Muscle of back (tissue), 11 donors: ENCODE results near the gene KRTAP4-1. TPM values are rescaled to one million over a fixed set of nuclear protein-coding genes. Genes with fewer than 3 reads are reported as not detected.
A peak's percentile ranks its signal among the peaks of the same experiment; 100 is the strongest.
"Not testable (repeated sequence)": the region's sequence is repeated elsewhere in the genome, so short reads cannot be mapped to it uniquely, and the experiment has no call there.

ENCODE experiments used
- DNase-seq, 3 donors: peaks; one replicate each; pipeline versions ENCODE4 v3.0.0 to v3.0.0-alpha.2; 2013
- polyA plus RNA-seq, 10 donors: library from polyadenylated mRNA; unstranded; fragments of 120-200 nt; gene quantifications; one replicate each; pipeline ENCODE4 v1.2.1, GENCODE V29; 2013; ENCODE audit not compliant: insufficient read length in 10 of 10

Gene KRTAP4-1
- polyA plus RNA-seq, 10 donors = not detected

- no peak for DNase-seq
Observed at GRCh38 chr17:41176744-41177387, 7.8 kb downstream of the KRTAP4-1 start.

- no peak for DNase-seq
Observed at GRCh38 chr17:41171886-41172285, 12.8 kb downstream of the KRTAP4-1 start.

GRCh38 chr17:41168121-41168520 is 16.6 kb downstream of the KRTAP4-1 start, which contains the start of gene KRTAP4-3:
Gene KRTAP4-3 (minus strand): TSS chr17:41168221. CDS start chr17:41168172, 49 bp downstream.
- no peak for DNase-seq

GRCh38 chr17:41167561-41167960 is 17.1 kb downstream of the KRTAP4-1 start:
- DNase-seq = no peak

- DNase-seq = no peak
Observed at GRCh38 chr17:41163828-41164227, 20.9 kb downstream of the KRTAP4-1 start.

- no peak for DNase-seq
Observed at GRCh38 chr17:41160648-41161047, 24.1 kb downstream of the KRTAP4-1 start, which contains the start of gene KRTAP4-4. Gene KRTAP4-4 (minus strand): TSS chr17:41160748. CDS start chr17:41160691, 57 bp downstream.

GRCh38 chr17:41160190-41160589 is 24.5 kb downstream of the KRTAP4-1 start:
- DNase-seq = not testable (repeated sequence)

GRCh38 chr17:41153856-41154255 is 30.9 kb downstream of the KRTAP4-1 start:
- peak in 1 of 3 donors; percentile 11 for DNase-seq

- no peak for DNase-seq
Observed at GRCh38 chr17:41151525-41151924, 33.2 kb downstream of the KRTAP4-1 start.

GRCh38 chr17:41150026-41150425 is 34.7 kb downstream of the KRTAP4-1 start:
- no peak for DNase-seq

- no peak for DNase-seq
Observed at GRCh38 chr17:41149652-41149985, 35.1 kb downstream of the KRTAP4-1 start, which contains the start of gene KRTAP4-5. Gene KRTAP4-5 (minus strand): TSS chr17:41149825. CDS start chr17:41149767, 58 bp downstream.

- not testable (repeated sequence) for DNase-seq
Observed at GRCh38 chr17:41148971-41149651, 35.6 kb downstream of the KRTAP4-1 start.

GRCh38 chr17:41147531-41148204 is 37.0 kb downstream of the KRTAP4-1 start:
- DNase-seq = no peak

GRCh38 chr17:41145261-41145660 is 39.5 kb downstream of the KRTAP4-1 start:
- no peak for DNase-seq

GRCh38 chr17:41144846-41145245 is 39.9 kb downstream of the KRTAP4-1 start:
- no peak for DNase-seq

- no peak for DNase-seq
Observed at GRCh38 chr17:41141361-41141760, 43.4 kb downstream of the KRTAP4-1 start.

GRCh38 chr17:41140360-41141131 is 44.2 kb downstream of the KRTAP4-1 start, which contains the start of gene KRTAP4-6:
Gene KRTAP4-6 (minus strand): TSS chr17:41140544. CDS start chr17:41140487, 57 bp downstream.
- DNase-seq = peak in 1 of 3 donors; percentile 90

GRCh38 chr17:41139865-41140264 is 44.8 kb downstream of the KRTAP4-1 start:
- DNase-seq = not testable (repeated sequence)
